Measurements from ENCODE around the gene SYT13.

GRCh38 chr11:45282081-45282480 is 4.1 kb downstream of the SYT13 start:
- no peak for TF ChIP-seq CTCF (conservative IDR thresholded peaks at IDR 0.05)
- no peak for TF ChIP-seq EZH2 (IDR thresholded peaks at IDR 0.05; ENCODE audit: low read depth)

All from PC-9 (cell line).